Measurements from ENCODE around the gene TBCEL.

Gene TBCEL

DNA sequence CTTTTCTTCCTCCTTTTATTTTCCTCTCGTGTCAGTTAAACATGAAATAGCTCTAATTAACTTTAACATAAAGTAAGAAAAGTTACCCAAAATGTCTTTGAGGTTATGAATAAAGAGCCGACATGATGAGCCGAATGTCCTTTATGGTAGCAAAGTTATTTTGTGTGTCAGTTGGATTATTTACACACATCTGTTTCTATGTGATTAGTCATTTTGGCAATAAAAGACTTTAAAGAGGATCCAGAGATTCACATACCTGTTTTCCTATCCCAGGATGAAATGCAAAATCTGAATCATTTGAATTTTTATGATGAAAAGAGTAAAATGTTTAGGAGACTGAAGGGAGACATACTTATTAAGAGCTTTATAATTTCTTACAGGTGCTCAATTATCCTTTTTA lies 43.1 kb downstream of the TBCEL start:
- no peak for DNase-seq

DNA sequence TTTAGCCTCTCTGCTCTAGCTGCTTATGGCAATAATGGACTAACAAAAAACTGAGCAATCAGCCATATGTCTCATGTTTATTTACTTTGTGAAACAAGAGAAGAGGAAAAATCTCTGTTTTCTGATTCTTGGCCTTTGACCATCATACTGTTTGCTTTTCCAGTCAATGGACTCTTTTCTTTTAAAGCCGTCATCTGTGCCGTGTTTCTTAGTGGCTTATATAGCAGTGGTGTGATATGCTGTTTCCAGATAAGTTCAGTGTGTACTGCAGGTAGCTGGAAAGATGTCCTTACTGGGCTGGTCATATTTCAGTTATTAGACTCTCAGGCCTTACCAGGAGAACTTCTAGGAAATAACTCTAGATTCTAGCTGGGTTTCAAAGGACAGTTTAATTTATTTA lies 43.6 kb downstream of the TBCEL start:
- DNase-seq = no peak

DNA sequence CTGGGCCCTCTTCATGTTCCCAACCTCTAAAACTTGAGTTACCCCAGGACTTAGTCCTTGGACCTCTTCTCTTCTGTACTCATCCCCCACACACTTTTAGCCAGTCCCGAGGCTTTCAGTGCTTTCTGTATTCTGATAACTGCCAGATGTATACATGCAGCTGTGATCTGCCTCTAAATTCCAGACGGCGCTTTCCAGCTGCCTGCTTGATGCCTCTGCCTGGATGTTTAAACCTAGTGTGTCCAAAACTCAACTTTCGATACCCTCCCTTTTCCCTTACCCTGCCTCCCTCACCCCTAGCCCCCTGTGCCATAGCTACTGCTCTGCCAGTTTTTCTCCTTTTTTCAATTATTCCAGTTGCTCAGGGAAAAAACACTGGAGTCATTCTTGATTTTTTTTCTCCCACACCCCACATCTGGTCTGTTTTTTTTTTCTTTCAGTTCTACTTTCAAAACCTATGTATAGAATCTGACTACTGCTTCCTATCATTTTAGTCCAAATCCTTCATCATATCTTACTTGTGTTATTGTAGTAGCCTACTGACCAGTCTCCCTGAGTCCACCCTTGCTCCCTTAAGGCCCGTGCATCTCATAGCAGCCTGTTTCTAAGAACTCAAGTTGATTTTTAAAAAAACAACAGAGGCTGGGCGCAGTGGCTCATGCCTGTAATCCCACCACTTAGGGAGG lies 44.2 kb downstream of the TBCEL start:
- no peak for DNase-seq

DNA sequence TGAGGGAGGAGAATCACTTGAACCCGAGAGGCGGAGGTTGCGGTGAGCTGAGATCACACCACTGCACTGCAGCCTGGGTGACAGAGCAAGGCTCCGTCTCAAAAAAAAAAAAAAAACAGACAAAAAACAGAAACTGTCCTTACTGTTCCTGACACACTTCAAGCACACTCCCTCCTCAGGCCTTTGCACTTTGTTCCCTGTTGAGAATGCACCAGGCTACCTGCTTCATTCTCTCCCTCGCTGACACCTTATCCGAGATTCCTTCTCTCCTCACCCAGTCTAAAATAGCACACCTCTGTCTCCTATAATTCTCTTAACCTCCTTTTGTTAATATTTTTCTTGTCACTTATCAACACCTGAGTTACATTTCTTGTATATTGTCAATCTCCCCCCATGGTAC lies 44.9 kb downstream of the TBCEL start:
- no peak for DNase-seq

DNA sequence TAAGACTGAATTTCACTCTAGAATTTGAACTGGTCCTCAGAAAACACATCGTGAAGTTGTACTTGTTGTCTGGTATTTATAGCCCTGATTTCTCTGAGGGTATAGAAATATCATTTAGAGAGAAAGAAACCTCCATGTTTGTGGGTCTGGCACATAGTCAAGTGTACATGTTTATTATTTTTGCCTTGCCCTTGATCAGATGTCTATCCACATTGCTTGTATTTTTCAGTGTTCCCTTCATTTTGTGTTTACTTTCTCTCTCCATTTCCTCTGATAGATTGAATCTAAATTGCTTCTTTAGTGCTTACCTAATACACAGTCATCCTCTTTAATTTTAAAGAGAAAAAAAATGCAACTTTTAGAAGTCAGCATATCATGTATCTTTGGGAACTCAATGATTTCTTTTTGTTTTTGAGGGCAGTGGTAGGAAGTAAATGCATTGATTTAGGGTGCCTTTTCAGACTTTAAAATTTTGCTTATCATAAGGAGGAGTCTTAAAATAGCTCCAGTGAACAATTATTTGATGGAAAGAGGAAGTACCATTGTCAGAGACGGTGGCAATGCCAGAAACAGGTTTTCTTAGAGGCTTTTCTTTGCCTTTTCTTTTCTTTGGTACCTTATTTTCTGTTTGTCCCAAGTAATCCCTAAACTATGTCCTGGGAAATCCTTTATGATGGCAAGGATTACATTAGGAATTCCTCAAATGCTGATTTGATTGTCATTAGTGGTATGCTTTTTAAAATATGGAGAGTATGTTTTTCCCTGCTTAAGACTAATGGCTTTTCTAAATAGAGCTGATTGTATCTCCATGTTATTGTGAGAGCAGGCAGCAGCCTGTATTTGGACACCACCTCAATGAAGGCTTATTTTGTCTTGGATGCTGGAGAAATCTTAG lies 47.3 kb downstream of the TBCEL start:
- no peak for DNase-seq

DNA sequence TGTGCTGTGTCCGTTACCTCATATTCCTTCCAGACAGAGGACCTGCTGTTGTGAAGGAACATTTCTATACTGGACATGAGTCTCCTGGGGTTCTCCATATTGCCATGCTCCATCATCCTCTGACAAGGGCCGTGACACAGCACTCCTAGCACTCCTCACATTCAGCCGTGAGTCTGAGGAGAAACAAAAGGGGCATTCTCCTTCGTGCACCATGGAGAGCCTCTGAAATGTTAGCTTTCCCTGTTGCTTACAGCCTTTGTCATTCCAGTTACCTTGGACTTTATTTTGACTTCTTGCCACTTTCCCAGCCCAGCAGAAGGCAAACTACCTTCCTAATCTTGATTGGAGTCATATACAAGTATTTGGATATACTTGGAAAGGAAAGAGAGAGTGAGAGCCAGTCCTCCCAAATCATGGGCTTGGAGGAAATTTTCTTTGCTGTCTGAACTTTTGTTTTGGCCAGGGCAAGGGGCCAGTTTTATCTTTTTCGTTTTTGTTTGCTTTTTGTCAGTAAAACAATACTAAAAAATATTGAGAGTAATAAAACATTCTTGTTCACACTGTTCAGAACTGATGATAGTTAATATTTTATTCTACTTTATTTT lies 48.0 kb downstream of the TBCEL start:
- peak; percentile 45 for DNase-seq

DNA sequence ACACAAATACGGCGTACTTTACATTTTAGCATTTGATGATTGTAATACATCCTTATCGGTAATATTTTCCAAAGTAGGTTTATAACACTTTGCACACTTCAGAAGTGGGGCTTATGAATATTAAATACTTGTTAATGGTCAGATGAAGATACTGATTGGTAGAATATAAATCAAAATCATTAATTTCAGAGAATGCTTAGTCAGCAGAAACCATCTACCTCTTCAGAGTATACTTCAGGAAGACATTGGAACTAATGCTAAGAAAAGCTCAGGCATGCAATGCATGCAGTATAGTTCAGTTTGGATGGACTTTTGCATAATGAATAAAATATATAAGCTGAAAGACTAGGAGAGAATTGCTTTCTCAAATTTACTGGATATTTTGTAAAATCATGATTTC lies 57.4 kb downstream of the TBCEL start:
- no peak for DNase-seq

DNA sequence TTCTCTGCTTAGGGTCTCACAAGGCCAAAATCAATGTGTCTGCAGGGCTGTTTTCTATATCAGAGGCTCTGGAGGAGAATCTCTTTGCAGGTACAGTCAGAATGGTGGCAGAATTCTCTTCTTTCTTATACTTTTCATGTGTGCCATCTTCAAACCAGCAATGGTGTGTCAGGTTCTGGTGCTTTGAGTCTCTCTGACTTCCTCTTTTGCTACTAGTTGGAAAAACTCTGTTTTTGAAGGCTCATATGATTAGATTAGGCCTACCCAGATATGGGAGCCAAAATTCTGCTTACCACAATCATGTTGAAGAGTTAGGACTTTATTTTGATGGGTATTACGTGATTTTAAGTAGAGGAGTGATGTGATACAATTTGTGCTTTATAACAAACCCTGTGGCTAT lies 58.3 kb downstream of the TBCEL start:
- no peak for DNase-seq

DNA sequence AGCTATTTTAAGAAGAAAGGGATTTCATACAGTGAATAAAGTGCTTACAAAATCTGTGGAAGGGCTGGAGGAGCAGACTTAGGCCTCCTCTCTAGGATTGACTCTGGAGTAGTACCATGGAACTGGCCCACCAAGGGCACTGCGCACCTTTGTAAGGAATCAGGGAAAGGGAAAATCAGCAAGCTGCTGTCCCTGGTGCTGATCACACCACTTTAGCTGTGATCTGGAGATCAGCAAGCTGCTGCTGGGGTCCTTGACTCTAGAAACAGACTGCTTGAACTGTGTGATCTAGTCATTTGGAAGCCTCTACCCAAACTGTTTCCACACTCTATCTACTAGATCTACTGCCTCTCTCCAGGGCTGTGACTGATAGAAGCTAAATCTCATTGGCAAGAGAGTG lies 58.8 kb downstream of the TBCEL start:
- DNase-seq = no peak

DNA sequence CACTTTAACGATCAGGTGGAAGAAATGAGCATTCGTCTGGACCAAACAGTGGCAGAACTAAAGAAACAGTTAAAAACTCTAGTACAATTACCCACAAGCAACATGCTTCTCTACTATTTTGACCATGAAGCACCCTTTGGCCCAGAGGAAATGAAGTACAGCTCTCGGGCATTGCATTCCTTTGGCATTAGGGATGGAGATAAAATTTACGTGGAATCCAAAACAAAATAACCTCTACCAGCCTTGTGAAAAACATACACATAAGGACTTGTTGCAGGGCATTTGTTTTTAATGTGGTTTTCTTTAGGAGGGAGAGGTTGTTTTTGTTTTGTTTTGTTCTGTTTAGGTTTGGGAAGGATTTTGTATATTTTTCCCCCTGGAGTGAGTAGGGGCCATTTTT lies 63.0 kb downstream of the TBCEL start:
- DNase-seq = no peak

DNA sequence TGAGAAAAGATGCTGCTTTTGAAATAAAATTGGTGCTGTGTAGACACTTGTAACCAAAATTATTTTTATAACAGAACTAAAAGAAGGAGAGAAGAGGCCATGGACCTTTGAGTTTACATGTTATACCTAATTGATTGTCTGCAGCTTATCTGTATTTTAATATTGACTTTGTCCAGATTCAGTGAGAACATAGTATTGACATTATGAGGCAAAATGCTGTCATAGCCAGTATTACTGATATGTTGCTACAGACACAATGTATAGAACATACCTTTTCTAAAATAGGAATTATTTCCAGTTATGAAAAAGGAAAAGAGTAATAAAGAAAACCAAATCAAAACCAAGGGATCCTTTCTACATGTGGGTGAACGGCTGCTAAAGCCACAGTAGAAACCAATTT lies 65.7 kb downstream of the TBCEL start:
- DNase-seq = no peak

DNA sequence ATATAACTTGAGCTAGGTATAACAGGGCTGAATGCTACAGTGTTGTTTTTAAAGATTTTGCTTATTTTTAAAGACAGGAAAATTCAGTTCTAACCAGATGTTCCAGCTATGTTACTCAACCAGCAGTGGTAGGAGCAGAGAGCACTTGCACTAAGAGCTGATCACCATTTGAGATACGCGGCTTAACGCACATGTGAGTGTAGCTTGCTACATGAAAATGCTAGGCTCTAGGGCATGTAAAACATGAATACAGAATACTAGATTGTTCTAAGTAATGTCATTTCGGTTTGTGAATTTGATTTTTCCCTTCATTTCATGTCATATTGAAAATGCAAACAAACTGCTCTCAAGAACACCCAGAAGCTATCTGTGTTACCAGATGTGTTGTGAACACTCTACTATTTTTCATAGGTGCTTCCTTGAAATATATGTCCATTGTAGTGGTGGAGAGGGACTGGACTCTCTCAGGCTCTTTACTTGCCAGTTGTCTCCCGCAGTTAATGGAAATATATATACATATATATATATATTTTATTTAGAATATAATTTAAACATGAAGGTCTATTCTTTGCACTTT lies 66.3 kb downstream of the TBCEL start:
- DNase-seq = no peak

DNA sequence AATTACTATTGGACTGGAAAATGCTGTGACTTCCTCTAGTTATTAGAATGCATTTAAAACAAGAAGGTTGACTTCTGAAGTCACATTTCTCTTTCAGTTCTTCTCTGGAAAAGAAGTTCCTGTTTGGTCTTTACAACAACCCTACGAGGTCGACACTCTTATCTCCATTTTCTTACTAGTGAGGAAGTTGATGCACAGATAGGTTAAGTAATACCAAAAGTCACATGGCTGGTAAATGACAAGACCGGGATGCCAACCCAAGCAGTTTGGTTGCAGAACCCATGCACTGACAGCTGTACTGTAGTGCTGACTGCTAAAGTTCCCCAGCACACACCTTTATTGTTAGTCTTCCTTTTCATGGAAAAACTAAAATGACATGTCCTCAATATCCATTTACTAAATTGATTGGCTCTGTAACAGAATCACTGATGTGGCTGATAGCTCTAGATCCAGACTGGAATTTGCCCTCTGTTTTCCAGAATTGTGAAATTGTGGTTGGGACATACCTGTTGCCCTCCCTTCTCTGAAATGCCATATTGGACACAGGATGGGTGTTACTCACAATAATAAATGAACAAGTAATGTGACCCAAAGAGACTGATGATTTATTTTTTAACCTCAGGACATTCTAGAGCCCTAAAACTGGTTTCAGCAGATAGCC lies 67.7 kb downstream of the TBCEL start:
- DNase-seq = peak; percentile 23

DNA sequence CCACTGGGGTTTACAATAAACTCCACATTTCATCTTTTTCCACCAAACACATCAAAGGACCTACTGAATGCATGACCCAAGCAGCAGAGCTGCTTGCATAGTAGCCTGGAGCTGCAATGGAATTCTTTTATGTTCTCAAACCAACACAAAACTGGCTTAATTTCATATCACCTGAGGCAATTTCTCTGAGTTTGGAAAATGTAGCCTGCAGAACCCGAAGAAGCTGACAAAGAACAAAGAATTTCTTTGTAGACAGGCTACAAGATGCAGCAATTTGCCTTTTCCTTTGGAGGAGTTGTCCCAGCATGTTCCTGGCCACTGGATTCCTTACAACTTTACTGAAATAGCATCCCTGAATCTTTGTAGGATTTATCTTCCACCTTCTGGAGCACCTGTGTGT lies 71.7 kb downstream of the TBCEL start:
- DNase-seq = no peak

DNA sequence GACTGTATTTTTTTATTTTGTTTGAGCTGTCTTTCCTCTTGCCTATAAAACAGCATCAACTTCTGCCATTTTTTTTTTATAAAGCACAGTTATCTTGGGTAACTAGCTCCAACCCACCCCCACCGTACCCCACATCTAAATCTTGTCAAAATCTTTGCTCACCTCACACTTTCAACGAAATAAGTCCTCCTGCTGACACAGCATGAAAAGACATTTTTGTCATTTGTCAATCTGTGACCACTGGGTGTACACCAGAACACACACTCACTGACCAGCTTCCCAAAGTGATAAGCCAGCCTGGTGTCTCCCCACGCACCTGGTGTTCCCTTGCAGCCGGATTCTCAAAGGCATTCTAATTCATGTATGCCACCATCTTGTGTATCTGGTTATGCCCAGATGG lies 75.5 kb downstream of the TBCEL start:
- no peak for DNase-seq

DNA sequence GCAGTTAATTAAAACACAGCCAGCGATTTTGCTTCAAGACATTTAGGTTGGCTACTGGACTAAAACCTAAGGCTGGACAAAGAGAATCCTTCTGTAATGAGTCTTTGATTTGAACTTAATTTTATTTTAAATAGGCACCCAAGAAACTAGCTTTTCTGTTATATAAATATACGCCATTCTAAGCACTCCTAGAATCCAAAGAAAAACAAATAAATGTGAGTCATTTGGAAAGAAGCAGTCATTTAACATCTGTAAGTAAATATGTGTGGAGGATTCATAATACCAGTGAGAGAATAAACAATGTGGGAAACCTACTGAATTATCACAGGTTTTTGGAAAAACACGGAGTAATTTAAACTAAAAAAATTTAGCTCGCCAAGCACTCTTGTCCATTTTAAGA lies 76.0 kb downstream of the TBCEL start:
- DNase-seq = no peak

DNA sequence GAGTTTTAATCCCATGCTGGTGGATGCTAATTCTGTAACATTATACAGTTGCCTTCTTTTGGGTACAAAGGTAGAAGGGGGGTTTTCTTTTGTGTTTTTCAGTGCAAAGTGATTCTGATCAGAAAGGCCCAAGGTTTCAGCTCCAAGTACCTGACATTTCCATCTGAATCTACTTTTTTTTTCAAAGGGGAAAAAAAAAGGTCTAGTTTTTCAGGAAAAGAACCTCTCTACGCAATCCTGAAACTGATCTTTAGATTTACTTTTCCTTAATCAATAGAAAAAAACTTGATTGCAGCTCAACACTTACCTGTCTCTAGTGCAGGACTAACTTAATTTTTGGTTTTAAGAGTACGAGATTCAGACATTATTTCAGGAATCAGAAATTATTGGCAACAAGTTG lies 77.0 kb downstream of the TBCEL start, which contains the start of gene TECTA:
TSS of gene TECTA (plus strand) at position 301 of the 400 bp plus-strand sequence. CDS start 1,423 bp downstream, outside the sequence.
- no peak for DNase-seq

DNA sequence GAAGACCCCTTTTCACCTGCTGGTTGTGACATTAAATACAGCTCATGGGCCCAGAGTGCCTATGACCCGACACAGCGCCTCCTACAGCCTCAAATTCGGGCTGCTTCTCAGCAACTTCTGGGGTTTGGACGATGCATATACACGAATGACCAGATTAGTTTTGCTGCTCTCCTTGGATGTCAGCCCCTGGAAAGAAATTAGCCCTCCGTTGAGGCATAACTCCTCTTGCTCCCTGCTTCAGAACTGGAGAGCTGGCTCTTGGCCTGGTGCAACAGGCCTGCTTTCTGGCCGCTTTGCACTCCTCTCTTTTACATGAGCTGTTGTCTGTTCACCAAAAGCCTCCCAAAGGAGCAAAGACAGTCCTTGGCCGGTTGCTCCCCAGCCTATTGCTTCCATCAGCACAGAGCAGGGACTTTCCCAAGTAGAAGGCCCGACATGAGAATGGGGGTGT lies 80.4 kb downstream of the TBCEL start:
- peak; percentile 18 for DNase-seq

DNA sequence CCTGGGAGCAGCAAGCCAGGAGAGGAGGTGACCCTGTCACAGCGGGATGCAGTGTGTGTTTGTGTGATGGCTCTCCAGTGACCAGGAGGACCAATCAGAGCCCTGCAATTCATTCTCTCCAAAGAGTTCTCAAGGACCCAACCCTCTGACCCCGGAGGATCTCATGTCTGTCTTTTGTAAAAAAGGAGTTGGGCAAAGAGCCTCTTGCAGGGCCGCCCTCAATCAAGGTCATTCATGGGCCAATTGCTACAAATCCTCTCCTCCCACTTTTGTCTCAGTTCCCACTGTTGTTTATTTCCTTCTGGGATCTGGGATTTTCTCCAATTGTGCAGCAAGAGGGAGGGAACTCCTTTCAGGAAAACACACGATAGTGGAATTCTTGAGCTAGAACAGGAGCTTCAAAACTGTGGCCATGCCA lies 81.2 kb downstream of the TBCEL start:
- peak; percentile 8 for DNase-seq

DNA sequence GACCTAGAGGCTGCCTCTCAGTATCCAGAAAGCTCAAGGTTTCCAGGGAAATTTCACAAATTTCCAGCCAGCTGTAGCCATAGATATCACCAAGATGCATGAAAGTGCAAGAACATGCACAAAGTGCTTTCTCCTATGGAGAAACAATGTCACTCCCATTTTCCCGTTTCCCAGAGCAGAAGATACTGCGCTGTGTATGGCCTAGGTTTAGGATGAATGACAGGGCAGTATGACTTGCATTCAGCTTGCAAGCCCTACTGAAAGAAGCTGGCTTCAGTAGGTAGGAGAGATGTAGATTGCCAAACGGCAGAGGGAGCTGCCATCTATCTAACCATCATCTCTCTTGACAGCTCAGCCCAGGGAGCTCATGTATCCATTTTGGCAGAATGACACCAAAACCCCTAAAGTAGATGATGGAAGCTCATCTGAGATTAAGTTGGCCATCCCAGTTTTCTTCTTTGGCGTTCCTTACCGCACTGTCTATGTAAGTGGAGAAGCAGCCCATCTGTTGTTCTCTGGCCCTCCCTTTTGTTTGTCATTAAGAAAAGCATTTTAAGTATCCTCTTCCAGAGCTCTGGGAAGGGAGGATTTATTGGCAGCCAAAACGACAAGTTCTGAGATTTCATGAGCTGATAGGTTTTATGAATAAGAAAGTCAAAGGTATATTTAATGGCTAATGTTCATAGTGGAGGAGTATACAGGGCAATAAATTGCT lies 81.7 kb downstream of the TBCEL start:
- DNase-seq = no peak

DNA sequence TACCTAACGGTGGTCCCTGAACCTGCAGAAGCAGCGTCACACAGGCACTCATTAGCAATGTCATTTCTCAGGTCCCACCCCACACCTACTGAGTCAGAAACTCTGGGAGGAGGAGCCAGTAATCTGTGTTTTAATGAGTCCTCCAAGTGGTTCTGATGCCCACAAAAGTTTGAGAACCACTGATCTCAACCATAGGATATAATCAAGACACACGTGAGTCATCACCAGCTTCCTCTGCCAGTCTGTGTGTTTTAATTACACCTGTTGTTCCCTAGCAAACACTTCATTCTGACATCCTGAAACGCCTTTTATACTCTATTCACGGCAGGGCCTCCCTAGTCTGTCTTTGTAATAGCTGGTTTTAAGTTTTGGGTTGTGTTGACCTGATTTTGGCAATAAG lies 82.9 kb downstream of the TBCEL start:
- no peak for DNase-seq

DNA sequence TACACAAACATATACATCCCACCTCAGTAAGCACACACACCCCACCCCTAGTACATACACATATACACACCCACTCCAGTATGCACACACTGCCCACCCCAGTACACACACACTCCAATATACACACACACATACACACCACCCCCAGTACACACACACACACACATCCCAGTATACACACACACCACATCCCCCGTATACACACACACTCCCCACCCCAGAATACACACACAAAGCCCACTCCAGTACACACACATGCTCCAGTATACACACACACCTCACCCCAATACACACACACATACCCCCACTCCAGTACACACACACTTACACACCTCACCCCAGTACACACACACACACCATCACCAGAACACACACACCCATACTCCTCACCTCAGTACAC lies 84.5 kb downstream of the TBCEL start:
- no peak for DNase-seq
